BJ (cell line): ENCODE results near the gene SIVA1. TPM values are rescaled to one million over a fixed set of nuclear protein-coding genes. Genes with fewer than 3 reads are reported as not detected.

ENCODE experiments used
- CTCF ChIA-PET: fragments of 350-600 bp; formaldehyde crosslinking; extraction: SDS; loops from one replicate; lab custom pipeline; 2021; ENCODE audit warnings: antibody characterized with exemption, inconsistent platforms; lab: Yijun Ruan, JAX
- POLR2A ChIA-PET: fragments of 300-600 bp; sonication (Branson Sonifier 250); formaldehyde crosslinking; extraction: SDS; loops from one replicate; lab custom pipeline; 2021; ENCODE audit warnings: antibody characterized with exemption; lab: Charles Lee
- DNase-seq: peaks from one replicate; pipeline ENCODE4 v3.0.0-alpha.2; 2011; ENCODE audit warnings: low read depth
- H3K27me3 ChIP-seq: 2 replicates; pipeline ENCODE4 v1.6.0; 2011; ENCODE audit warnings: low read length; ENCODE audit not compliant: control insufficient read depth, insufficient read depth
- H3K36me3 ChIP-seq: 2 replicates; pipeline ENCODE4 v1.5.1; 2011; ENCODE audit warnings: low read length; ENCODE audit not compliant: control insufficient read depth, insufficient read depth
- H3K4me3 ChIP-seq: 2 replicates; pipeline ENCODE4 v1.5.1; 2011; ENCODE audit warnings: low read depth, mild to moderate bottlenecking, control low read depth, low read length
- polyA plus RNA-seq: library from polyadenylated mRNA; depleted of rRNA; stranded (reverse); fragments of >200 nt; gene quantifications from 2 replicates; pipeline ENCODE4 v1.2.3, GENCODE V29; 2011
- TF ChIP-seq, protein P1 (sequence below): IDR thresholded peaks from 2 replicates; pipeline ENCODE4 v1.5.1; 2011; ENCODE audit warnings: low read depth, mild to moderate bottlenecking, control low read depth, inconsistent platforms, low read length, moderate library complexity; ENCODE audit not compliant: insufficient read depth

SIVA1 gene
- polyA plus RNA-seq, 1 experiment, result 116 TPM

DNA sequence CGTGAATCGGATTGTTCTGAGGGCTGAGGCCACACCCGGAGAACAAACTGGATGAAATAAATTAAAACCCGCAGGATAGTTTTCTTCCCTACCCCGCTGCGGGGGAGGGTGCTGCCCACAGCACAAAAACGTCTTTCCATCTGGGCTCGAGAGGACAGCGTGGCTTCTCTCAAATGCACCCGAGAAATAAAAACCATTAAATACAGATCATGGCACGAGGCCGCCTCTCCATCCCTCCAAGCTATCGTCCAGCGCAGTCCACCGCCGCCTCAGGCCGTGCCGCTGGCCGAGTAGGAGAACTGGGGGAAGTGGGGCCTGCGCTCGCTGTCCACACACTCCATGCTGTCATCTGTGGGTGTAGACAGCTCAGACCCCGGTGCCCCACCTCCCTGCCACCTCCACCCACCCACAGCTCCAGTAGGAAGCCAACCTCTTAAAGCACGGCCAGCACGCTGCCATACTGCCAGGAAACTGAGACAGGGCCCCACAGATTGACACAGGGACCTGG, 17.2 kb downstream of the SIVA1 start:
- POLR2A ChIA-PET, result no interaction called here
- CTCF ChIA-PET, result interaction anchor here (0.8 to 6.3 kb wide), 11 partner anchors 10 to 552 kb away, joined by 3 to 76 read pairs (median 5); partner anchors contain the start of gene ZBTB42
- H3K4me3 ChIP-seq, result no peak overlapping the region
- TF ChIP-seq, protein P1, sequence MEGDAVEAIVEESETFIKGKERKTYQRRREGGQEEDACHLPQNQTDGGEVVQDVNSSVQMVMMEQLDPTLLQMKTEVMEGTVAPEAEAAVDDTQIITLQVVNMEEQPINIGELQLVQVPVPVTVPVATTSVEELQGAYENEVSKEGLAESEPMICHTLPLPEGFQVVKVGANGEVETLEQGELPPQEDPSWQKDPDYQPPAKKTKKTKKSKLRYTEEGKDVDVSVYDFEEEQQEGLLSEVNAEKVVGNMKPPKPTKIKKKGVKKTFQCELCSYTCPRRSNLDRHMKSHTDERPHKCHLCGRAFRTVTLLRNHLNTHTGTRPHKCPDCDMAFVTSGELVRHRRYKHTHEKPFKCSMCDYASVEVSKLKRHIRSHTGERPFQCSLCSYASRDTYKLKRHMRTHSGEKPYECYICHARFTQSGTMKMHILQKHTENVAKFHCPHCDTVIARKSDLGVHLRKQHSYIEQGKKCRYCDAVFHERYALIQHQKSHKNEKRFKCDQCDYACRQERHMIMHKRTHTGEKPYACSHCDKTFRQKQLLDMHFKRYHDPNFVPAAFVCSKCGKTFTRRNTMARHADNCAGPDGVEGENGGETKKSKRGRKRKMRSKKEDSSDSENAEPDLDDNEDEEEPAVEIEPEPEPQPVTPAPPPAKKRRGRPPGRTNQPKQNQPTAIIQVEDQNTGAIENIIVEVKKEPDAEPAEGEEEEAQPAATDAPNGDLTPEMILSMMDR, result no peak
- H3K36me3 ChIP-seq, result peaks cover 32% of the 10 kb centered on the region
- no peak for DNase-seq
- H3K27me3 ChIP-seq, result no peaks in the 10 kb centered on the region

DNA sequence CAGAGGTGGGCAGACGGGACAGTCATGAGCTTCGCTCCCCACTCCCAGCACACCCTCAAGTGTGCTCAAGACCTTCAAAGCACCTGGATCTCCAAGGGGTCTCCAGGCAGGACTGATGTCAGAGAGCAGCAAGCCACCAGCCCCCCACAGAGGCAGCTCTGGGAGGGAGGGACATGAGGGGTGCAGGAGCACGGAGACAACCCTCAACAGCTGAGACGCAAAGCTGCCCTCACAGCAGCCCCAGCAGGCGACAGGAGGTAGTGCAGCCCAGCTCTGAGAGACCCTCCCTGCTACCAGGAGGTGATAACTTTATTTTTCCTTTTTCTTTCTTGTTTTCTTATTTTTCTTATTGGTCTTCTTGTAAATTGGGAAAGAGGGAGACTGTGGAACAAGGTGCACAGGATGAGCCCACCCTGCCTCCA, 17.9 kb downstream of the SIVA1 start:
- no peak for DNase-seq
- ChIA-PET POLR2A (no interaction called here), CTCF (interaction anchor here (0.8 to 6.3 kb wide), 11 partner anchors 10 to 551 kb away, joined by 3 to 76 read pairs (median 5); partner anchors contain the start of gene ZBTB42)
- no peaks in the 10 kb centered on the region for H3K27me3 ChIP-seq
- H3K4me3 ChIP-seq, result no peak overlapping the region
- H3K36me3 ChIP-seq, result peaks cover 38% of the 10 kb centered on the region
- TF ChIP-seq, protein P1, result peak; percentile 66

DNA sequence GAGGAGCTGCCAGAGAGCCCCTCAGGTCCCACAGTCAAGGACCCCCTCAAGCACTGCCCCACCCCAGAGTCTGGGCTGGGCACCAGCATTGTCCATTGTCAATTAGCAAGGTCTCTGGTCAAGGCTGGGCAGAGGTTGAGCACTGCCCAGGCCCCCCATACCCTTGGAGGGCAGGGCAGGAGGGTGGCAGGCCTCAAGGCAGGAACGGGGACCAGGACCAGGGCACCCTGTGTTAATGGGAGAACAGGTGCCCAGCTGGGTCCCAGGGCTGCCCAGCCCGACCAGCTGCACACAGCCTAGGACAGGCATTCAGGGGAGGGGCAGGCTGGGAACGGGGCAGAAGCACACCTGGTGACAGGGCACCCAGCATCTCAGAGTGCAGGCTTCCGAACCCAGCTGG, 18.4 kb downstream of the SIVA1 start:
- CTCF ChIA-PET, result interaction anchor here (1.0 to 6.3 kb wide), 8 partner anchors 9 to 75 kb away, joined by 3 to 76 read pairs (median 5); no protein-coding TSS in a partner anchor
- H3K4me3 ChIP-seq, result no peak overlapping the region
- H3K27me3 ChIP-seq, result no peaks in the 10 kb centered on the region
- POLR2A ChIA-PET, result no interaction called here
- peaks cover 40% of the 10 kb centered on the region for H3K36me3 ChIP-seq
- TF ChIP-seq, protein P1, result no peak
- DNase-seq, result no peak

DNA sequence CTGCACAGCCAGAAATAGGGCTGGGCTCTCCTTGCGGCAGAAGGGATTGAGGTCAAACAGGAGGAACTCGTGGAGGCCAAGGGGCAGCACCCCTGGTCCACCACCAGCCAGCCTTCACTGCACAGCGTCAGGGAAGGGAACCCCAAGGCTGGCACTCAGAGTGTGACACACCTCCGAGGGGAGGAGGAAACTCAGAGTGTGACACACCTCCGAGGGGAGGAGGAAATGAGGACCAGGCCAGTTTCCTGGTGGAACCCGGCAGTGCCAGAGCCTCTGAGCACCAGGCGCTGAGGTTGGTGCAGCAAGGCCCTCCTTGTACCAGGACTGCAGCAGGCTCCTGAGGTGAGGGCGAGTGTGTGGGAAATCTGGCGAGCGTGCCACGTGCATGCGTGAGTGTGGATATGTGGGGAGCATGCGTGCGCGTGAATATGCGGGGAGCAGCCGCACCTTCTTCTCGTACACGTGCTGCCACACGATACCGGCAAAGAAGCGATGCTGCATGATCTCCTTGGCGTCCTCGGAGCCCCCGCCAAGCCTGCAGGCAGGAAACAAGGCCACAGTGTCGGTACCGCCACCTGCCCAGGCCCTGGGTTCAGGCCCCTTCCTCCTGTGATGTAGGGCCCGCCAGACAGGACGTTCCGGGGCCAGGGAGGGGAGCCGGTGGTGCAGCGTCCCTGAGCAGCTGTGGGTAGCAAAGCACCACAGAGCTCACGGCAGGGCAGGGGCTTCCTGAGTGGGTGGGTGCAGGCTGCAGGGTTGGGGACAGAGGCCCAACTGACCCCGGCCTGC, 19.2 kb downstream of the SIVA1 start:
- CTCF ChIA-PET, result interaction anchor here (1.0 to 6.3 kb wide), 4 partner anchors 9 to 55 kb away, joined by 3 to 76 read pairs (median 19); no protein-coding TSS in a partner anchor
- Histone ChIP-seq H3K4me3 (no peak overlapping the region), H3K36me3 (peaks cover 44% of the 10 kb centered on the region), H3K27me3 (no peaks in the 10 kb centered on the region)
- TF ChIP-seq, protein P1, result no peak
- no peak for DNase-seq
- POLR2A ChIA-PET, result no interaction called here
